ENCODE data around the gene IQSEC2.

GRCh38 chrX:53285591-53285990 is 4.2 kb upstream of the IQSEC2 start:
- TF ChIP-seq POLR2A (IDR thresholded peaks at IDR 0.05; ENCODE audit: low read depth) = no peak
- no peak for TF ChIP-seq POLR2AphosphoS5 (IDR thresholded peaks at IDR 0.05)
- no peak for TF ChIP-seq CTCF (IDR thresholded peaks at IDR 0.05)
- TF ChIP-seq EP300 (IDR thresholded peaks at IDR 0.05) = no peak

Data from esophagus muscularis mucosa (tissue), 4 donors.